GM12878 (cell line): ENCODE measurements around the gene FAM222B. TPM values are rescaled to one million over a fixed set of nuclear protein-coding genes. Genes with fewer than 3 reads are reported as not detected.

ENCODE experiments used
- BHLHE40 ChIP-seq, 2 experiments: fragments of 450-650 bp in 1 of 2; IDR thresholded peaks; 2 replicates each; pipeline ENCODE4 v1.6.1; 2011 to 2017; ENCODE audit warnings: low read depth in 2 of 2, borderline replicate concordance in 1 of 2, improper control_type of control experiment in 1 of 2, low read length in 1 of 2, mild to moderate bottlenecking in 1 of 2
- CBFB ChIP-seq: IDR thresholded peaks from 2 replicates; pipeline ENCODE4 v1.6.1; 2016; ENCODE audit warnings: antibody characterized with exemption, low read depth
- HDGF ChIP-seq: fragments of 450-650 bp; IDR thresholded peaks from 2 replicates; pipeline ENCODE4 v1.6.1; 2016; ENCODE audit warnings: antibody characterized with exemption
- HSF1 ChIP-seq: fragments of 150-350 bp; IDR thresholded peaks from 2 replicates; pipeline ENCODE4 v1.6.1; 2014; ENCODE audit warnings: mild to moderate bottlenecking, low read depth, low read length
- LARP7 ChIP-seq: fragments of 450-650 bp; IDR thresholded peaks from 2 replicates; pipeline ENCODE4 v1.6.1; 2017; ENCODE audit warnings: mild to moderate bottlenecking
- MAX ChIP-seq: IDR thresholded peaks from 2 replicates; pipeline ENCODE4 v1.6.1; 2012; ENCODE audit warnings: low read depth, low read length, improper control_type of control experiment
- MEF2A ChIP-seq: IDR thresholded peaks from 2 replicates; pipeline ENCODE4 v1.6.1; 2011; ENCODE audit warnings: low read depth, mild to moderate bottlenecking, low read length, moderate library complexity; ENCODE audit not compliant: insufficient read depth
- PAX5 ChIP-seq: IDR thresholded peaks from 2 replicates; pipeline ENCODE4 v1.6.1; 2011; ENCODE audit warnings: low read depth, low read length, borderline replicate concordance
- POLR2A ChIP-seq: IDR thresholded peaks from 2 replicates; pipeline ENCODE4 v1.6.1; 2011; ENCODE audit warnings: low read depth, mild to moderate bottlenecking, low read length
- RB1 ChIP-seq: fragments of 450-650 bp; formaldehyde crosslinking; IDR thresholded peaks from 2 replicates; pipeline ENCODE4 v1.6.1; 2017; ENCODE audit warnings: mild to moderate bottlenecking, borderline replicate concordance
- RUNX3 ChIP-seq: IDR thresholded peaks from 2 replicates; pipeline ENCODE4 v1.6.1; 2012; ENCODE audit warnings: low read length, inconsistent platforms
- TAF1 ChIP-seq: IDR thresholded peaks from 2 replicates; pipeline ENCODE4 v1.6.1; 2011; ENCODE audit warnings: mild to moderate bottlenecking, low read depth, low read length, borderline replicate concordance
- TARDBP ChIP-seq: IDR thresholded peaks from 2 replicates; pipeline ENCODE4 v1.6.1; 2016; ENCODE audit warnings: borderline replicate concordance
- TCF12 ChIP-seq: IDR thresholded peaks from 2 replicates; pipeline ENCODE4 v1.6.1; 2011; ENCODE audit warnings: low read depth, mild to moderate bottlenecking, low read length
- USF1 ChIP-seq: IDR thresholded peaks from 2 replicates; pipeline ENCODE4 v1.6.1; 2011; ENCODE audit warnings: borderline replicate concordance, low read depth, mild to moderate bottlenecking, moderate library complexity, mixed read lengths, low read length; ENCODE audit not compliant: insufficient read depth; ENCODE audit errors: extremely low read length
- polyA plus RNA-seq, 11 experiments: library from polyadenylated mRNA; depleted of rRNA in 4 of 11; unstranded in 6 of 11; stranded (reverse) in 5 of 11; fragments of >200 nt; fragmentation: Nextera tagmentation in 4 of 11; fragmentation: Illumina TruSeq in 1 of 11; extraction: Ambion mirVana in 4 of 11; extraction: Trizol in 1 of 11; gene quantifications; 1 replicate in 1 of 11; 2 replicates in 10 of 11; pipeline versions ENCODE4 v1.2.1 to v1.2.3, GENCODE V29; 2011 to 2016; ENCODE audit warnings: inconsistent platforms in 2 of 11, missing spikeins in 2 of 11, low read depth in 1 of 11
- total RNA-seq, 4 experiments: library from RNA; depleted of rRNA in 3 of 4; stranded (reverse); fragments of >200 nt in 3 of 4; fragmentation: Illumina TruSeq in 1 of 4; extraction: Trizol in 1 of 4; gene quantifications; 2 replicates each; pipeline versions ENCODE4 v1.2.1 to v1.2.3, GENCODE V29; 2013 to 2021
- TF ChIP-seq, protein P1 (sequence below): fragments of 450-650 bp; conservative IDR thresholded peaks from 2 replicates; pipeline ENCODE4 v1.6.1; 2017; ENCODE audit warnings: mild to moderate bottlenecking, moderate library complexity
- TF ChIP-seq, protein P2 (sequence below): IDR thresholded peaks from 2 replicates; pipeline ENCODE4 v1.6.1; 2012; ENCODE audit warnings: low read depth, low read length, improper control_type of control experiment

FAM222B gene
- total and polyA plus RNA-seq, 10 of the 15 experiments (the other 5 are each of a cell fraction or from before 2014, with no cell fraction given) = 2.8 to 18.3 (median 6.4) TPM

DNA sequence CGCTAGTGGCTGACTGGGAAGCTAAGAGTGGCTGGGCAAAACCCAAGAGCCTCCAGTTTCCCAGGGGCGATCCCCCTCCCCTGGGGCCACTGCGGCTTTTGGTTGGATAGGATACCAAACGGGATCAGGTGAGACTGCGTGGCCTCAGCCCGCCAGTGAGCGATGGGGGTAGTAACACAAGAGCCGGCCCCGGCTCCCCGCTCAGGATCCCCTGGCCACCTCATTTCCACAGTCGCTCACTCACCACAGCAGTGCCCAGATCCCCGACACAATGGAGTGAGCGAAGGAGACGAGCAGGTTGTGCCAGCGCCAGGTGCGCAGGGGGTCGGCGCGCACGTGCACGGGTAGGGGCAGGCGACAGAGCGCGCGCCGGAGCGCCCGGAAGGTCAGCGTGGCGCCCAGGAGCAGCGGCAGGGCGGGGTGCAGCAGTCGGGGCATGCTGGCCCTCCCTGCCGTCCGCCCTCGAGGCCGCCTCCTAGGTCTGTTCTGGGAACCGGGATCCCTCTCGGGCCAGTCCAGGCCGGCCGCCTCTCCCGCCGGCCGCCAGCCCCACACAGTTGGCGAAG is 116.8 kb downstream of the FAM222B start (continued):
- TF ChIP-seq MAX (peak; percentile 52; the same call in 1 of the 2 replicates), PAX5 (peak; percentile 25; the same call in 1 of the 2 replicates), RB1 (peak; percentile 46; the same call in 1 of the 2 replicates), HDGF (no peak), BHLHE40 (IDR thresholded peaks at IDR 0.05; ENCODE audit: borderline replicate concordance in 1 of 2, low read depth in 2 of 2, low read length in 1 of 2) (peak; percentile 92 to 97), CBFB (0 out of 2 replicates have a peak, but pooled peaks have one; percentile 22), TAF1 (no peak), HSF1 (no peak), TARDBP (0 out of 2 replicates have a peak, but pooled peaks have one; percentile 15), MEF2A (0 out of 2 replicates have a peak, but pooled peaks have one; percentile 10), RUNX3 (no peak), USF1 (peak; percentile 7), POLR2A (peak; percentile 81), LARP7 (peak; percentile 88), TCF12 (0 out of 2 replicates have a peak, but pooled peaks have one; percentile 38)
- TF ChIP-seq, protein P1, sequence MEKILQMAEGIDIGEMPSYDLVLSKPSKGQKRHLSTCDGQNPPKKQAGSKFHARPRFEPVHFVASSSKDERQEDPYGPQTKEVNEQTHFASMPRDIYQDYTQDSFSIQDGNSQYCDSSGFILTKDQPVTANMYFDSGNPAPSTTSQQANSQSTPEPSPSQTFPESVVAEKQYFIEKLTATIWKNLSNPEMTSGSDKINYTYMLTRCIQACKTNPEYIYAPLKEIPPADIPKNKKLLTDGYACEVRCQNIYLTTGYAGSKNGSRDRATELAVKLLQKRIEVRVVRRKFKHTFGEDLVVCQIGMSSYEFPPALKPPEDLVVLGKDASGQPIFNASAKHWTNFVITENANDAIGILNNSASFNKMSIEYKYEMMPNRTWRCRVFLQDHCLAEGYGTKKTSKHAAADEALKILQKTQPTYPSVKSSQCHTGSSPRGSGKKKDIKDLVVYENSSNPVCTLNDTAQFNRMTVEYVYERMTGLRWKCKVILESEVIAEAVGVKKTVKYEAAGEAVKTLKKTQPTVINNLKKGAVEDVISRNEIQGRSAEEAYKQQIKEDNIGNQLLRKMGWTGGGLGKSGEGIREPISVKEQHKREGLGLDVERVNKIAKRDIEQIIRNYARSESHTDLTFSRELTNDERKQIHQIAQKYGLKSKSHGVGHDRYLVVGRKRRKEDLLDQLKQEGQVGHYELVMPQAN = peak; percentile 72
- TF ChIP-seq, protein P2, sequence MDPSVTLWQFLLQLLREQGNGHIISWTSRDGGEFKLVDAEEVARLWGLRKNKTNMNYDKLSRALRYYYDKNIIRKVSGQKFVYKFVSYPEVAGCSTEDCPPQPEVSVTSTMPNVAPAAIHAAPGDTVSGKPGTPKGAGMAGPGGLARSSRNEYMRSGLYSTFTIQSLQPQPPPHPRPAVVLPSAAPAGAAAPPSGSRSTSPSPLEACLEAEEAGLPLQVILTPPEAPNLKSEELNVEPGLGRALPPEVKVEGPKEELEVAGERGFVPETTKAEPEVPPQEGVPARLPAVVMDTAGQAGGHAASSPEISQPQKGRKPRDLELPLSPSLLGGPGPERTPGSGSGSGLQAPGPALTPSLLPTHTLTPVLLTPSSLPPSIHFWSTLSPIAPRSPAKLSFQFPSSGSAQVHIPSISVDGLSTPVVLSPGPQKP = no peak
